ENCODE measurements around the gene SLC35C1. TPM values are rescaled to one million over a fixed set of nuclear protein-coding genes. Genes with fewer than 3 reads are reported as not detected.

The SLC35C1 gene
- polyA plus RNA-seq, 1 donor (not counting 4 experiments of a cell fraction or from before 2014, with no cell fraction given), result 4.9 TPM

DNA sequence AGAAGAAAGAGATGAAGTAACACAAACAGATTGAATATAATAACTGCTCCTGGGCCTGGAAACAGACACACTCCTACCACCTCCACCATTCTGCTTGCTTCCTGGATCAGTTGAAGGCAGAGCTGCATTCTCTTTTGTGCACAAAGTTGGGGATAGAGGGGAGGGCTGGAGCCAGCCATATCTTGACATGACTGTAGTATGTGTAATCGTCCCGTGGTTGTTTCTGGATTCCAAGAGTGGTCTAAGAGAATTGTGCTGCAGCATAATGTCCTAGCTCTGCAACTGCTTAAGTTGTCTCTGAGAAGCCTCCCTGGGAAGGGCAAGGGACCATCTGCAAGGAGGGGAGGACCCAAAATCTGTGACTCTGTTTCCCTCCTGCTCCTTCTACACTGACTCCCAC is 45.5 kb downstream of the SLC35C1 start:
- Histone ChIP-seq H2AFZ (ENCODE audit: control insufficient read depth, low read length) (no peak overlapping the region), H3K27me3 (ENCODE audit: control insufficient read depth, extremely low read depth, insufficient read depth, low read length) (no peaks in the 10 kb centered on the region), H3K9ac (ENCODE audit: control insufficient read depth, extremely low read depth, insufficient read depth, low read length) (no peak overlapping the region), H3K9me1 (ENCODE audit: control insufficient read depth, extremely low read depth, insufficient read depth, low read length) (no peaks in the 10 kb centered on the region), H3K36me3 (ENCODE audit: control insufficient read depth in 2 of 2, extremely low read depth in 1 of 2, insufficient read depth in 2 of 2, low read length in 2 of 2) (no peaks in the 10 kb centered on the region), H3K4me2 (ENCODE audit: control insufficient read depth, extremely low read depth, insufficient read depth, low read depth, low read length) (no peak overlapping the region), H3K4me3 (ENCODE audit: control insufficient read depth in 2 of 3, extremely low read depth in 1 of 3, insufficient read depth in 2 of 3, low read depth in 1 of 3, low read length in 3 of 3) (no peak overlapping the region), H3K9me3 (ENCODE audit: control insufficient read depth, low read depth, low read length) (no peaks in the 10 kb centered on the region), H4K20me1 (ENCODE audit: control insufficient read depth, extremely low read depth, insufficient read depth, low read length) (no peaks in the 10 kb centered on the region), H3K27ac (ENCODE audit: control insufficient read depth, insufficient read depth, low read length) (no peak overlapping the region), H3K79me2 (ENCODE audit: control insufficient read depth, insufficient read depth, low read length) (peaks cover 33% of the 10 kb centered on the region), H3K4me1 (ENCODE audit: control insufficient read depth, extremely low read depth, insufficient read depth, low read length) (peaks cover 13% of the 10 kb centered on the region)
- TF ChIP-seq, protein P1, sequence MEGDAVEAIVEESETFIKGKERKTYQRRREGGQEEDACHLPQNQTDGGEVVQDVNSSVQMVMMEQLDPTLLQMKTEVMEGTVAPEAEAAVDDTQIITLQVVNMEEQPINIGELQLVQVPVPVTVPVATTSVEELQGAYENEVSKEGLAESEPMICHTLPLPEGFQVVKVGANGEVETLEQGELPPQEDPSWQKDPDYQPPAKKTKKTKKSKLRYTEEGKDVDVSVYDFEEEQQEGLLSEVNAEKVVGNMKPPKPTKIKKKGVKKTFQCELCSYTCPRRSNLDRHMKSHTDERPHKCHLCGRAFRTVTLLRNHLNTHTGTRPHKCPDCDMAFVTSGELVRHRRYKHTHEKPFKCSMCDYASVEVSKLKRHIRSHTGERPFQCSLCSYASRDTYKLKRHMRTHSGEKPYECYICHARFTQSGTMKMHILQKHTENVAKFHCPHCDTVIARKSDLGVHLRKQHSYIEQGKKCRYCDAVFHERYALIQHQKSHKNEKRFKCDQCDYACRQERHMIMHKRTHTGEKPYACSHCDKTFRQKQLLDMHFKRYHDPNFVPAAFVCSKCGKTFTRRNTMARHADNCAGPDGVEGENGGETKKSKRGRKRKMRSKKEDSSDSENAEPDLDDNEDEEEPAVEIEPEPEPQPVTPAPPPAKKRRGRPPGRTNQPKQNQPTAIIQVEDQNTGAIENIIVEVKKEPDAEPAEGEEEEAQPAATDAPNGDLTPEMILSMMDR (optimal IDR thresholded peaks at IDR 0.05 in 1 of 3, IDR thresholded peaks at IDR 0.05 in 1 of 3, conservative IDR thresholded peaks at IDR 0.05 in 1 of 3; ENCODE audit: extremely low read depth in 1 of 3, insufficient read depth in 2 of 3, low read length in 3 of 3), result no peak
- TF ChIP-seq EZH2 (IDR thresholded peaks at IDR 0.05; ENCODE audit: low read length), result no peak
- DNase-seq (ENCODE audit: low read depth, low spot score) (no peak), FAIRE-seq (no peak)
- dilution Hi-C loops (cut with MboI; ENCODE audit: extremely low pct_ligation_motif_present, low sequenced_read_pairs), result no loop called here

DNA sequence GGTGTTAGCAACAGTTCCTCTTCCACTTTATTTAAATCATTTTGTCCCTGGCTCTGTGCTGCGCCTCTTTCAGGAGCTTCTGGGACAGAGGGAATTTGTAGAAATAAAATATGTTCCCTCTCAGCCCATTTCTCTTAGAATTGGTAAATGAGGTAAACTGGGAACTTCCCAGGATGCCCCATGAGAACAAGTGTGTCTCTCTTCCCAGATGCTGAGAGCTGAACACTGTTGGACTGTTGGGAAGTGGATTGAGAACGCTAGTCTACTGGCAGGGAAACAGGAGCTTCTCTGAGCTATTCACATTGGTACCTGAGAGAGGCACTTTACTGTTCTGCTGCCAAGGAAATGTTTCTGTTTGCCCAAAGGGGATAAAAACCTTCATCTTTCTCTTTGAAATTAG is 46.3 kb downstream of the SLC35C1 start:
- no peak for FAIRE-seq
- Histone ChIP-seq H3K4me1 (ENCODE audit: control insufficient read depth, extremely low read depth, insufficient read depth, low read length) (peaks cover 13% of the 10 kb centered on the region), H3K27ac (ENCODE audit: control insufficient read depth, insufficient read depth, low read length) (no peak overlapping the region), H4K20me1 (ENCODE audit: control insufficient read depth, extremely low read depth, insufficient read depth, low read length) (no peaks in the 10 kb centered on the region), H3K27me3 (ENCODE audit: control insufficient read depth, extremely low read depth, insufficient read depth, low read length) (no peaks in the 10 kb centered on the region), H3K79me2 (ENCODE audit: control insufficient read depth, insufficient read depth, low read length) (peaks cover 33% of the 10 kb centered on the region), H3K4me3 (ENCODE audit: control insufficient read depth in 2 of 3, extremely low read depth in 1 of 3, insufficient read depth in 2 of 3, low read depth in 1 of 3, low read length in 3 of 3) (no peak overlapping the region), H3K9me1 (ENCODE audit: control insufficient read depth, extremely low read depth, insufficient read depth, low read length) (no peaks in the 10 kb centered on the region), H2AFZ (ENCODE audit: control insufficient read depth, low read length) (no peak overlapping the region), H3K9ac (ENCODE audit: control insufficient read depth, extremely low read depth, insufficient read depth, low read length) (no peak overlapping the region), H3K9me3 (ENCODE audit: control insufficient read depth, low read depth, low read length) (no peaks in the 10 kb centered on the region), H3K4me2 (ENCODE audit: control insufficient read depth, extremely low read depth, insufficient read depth, low read depth, low read length) (no peak overlapping the region), H3K36me3 (ENCODE audit: control insufficient read depth in 2 of 2, extremely low read depth in 1 of 2, insufficient read depth in 2 of 2, low read length in 2 of 2) (peaks cover 0 to 4% of the 10 kb centered on the region in 2 experiments)
- TF ChIP-seq, protein P1 (optimal IDR thresholded peaks at IDR 0.05 in 1 of 3, IDR thresholded peaks at IDR 0.05 in 1 of 3, conservative IDR thresholded peaks at IDR 0.05 in 1 of 3; ENCODE audit: extremely low read depth in 1 of 3, insufficient read depth in 2 of 3, low read length in 3 of 3), result no peak
- TF ChIP-seq EZH2 (IDR thresholded peaks at IDR 0.05; ENCODE audit: low read length), result no peak
- DNase-seq (ENCODE audit: low read depth, low spot score), result no peak
- dilution Hi-C loops (cut with MboI; ENCODE audit: extremely low pct_ligation_motif_present, low sequenced_read_pairs), result no loop called here
